ENCODE results near the gene HGS.

HGS gene

GRCh38 chr17:81702934-81703746 is 19.3 kb downstream of the HGS start, which contains the start of gene MRPL12:
Gene MRPL12 (plus strand): TSS chr17:81703367. CDS start chr17:81703502, 135 bp downstream.
- Histone ChIP-seq H3K27me3 (replicated peaks; ENCODE audit: control insufficient read depth, insufficient read depth, low read length) (no peaks in the 10 kb centered on the region), H3K36me3 (ENCODE audit: control insufficient read depth, insufficient read depth, low read length) (peaks cover 39% of the 10 kb centered on the region), H3K4me3 (replicated peaks; ENCODE audit: low read depth, low read length) (peak within 1 kb of the TSS; percentile 82)
- peak; percentile 89 for DNase-seq (ENCODE audit: extremely low read depth, insufficient read length)
- TF ChIP-seq CTCF (IDR thresholded peaks at IDR 0.05; ENCODE audit: insufficient read depth, low read length, poor library complexity, severe bottlenecking) = no peak

- no peak for TF ChIP-seq CTCF (IDR thresholded peaks at IDR 0.05; ENCODE audit: insufficient read depth, low read length, poor library complexity, severe bottlenecking)
- Histone ChIP-seq H3K27me3 (replicated peaks; ENCODE audit: control insufficient read depth, insufficient read depth, low read length) (no peaks in the 10 kb centered on the region), H3K4me3 (replicated peaks; ENCODE audit: low read depth, low read length) (peak overlapping the region; percentile 82), H3K36me3 (ENCODE audit: control insufficient read depth, insufficient read depth, low read length) (peaks cover 42% of the 10 kb centered on the region)
- no peak for DNase-seq (ENCODE audit: extremely low read depth, insufficient read length)
These were observed 20.2 kb downstream of the HGS start for GRCh38 chr17:81703747-81704654.

- TF ChIP-seq CTCF (IDR thresholded peaks at IDR 0.05; ENCODE audit: insufficient read depth, low read length, poor library complexity, severe bottlenecking) = no peak
- Histone ChIP-seq H3K4me3 (replicated peaks; ENCODE audit: low read depth, low read length) (no peak overlapping the region), H3K36me3 (ENCODE audit: control insufficient read depth, insufficient read depth, low read length) (peaks cover 39% of the 10 kb centered on the region), H3K27me3 (replicated peaks; ENCODE audit: control insufficient read depth, insufficient read depth, low read length) (no peaks in the 10 kb centered on the region)
- DNase-seq (ENCODE audit: extremely low read depth, insufficient read length) = no peak
These were observed 21.9 kb downstream of the HGS start for GRCh38 chr17:81705518-81706231.

GRCh38 chr17:81706232-81706611 is 22.4 kb downstream of the HGS start:
- no peak overlapping the region for H3K4me3 ChIP-seq (replicated peaks; ENCODE audit: low read depth, low read length)
- DNase-seq (ENCODE audit: extremely low read depth, insufficient read length) = no peak
- H3K36me3 ChIP-seq (ENCODE audit: control insufficient read depth, insufficient read depth, low read length) = peaks cover 34% of the 10 kb centered on the region
- no peak for TF ChIP-seq CTCF (IDR thresholded peaks at IDR 0.05; ENCODE audit: insufficient read depth, low read length, poor library complexity, severe bottlenecking)
- no peaks in the 10 kb centered on the region for H3K27me3 ChIP-seq (replicated peaks; ENCODE audit: control insufficient read depth, insufficient read depth, low read length)

- H3K36me3 ChIP-seq (ENCODE audit: control insufficient read depth, insufficient read depth, low read length) = peaks cover 29% of the 10 kb centered on the region
- TF ChIP-seq CTCF (IDR thresholded peaks at IDR 0.05; ENCODE audit: insufficient read depth, low read length, poor library complexity, severe bottlenecking) = no peak
- DNase-seq (ENCODE audit: extremely low read depth, insufficient read length) = peak; percentile 24
- H3K27me3 ChIP-seq (replicated peaks; ENCODE audit: control insufficient read depth, insufficient read depth, low read length) = no peaks in the 10 kb centered on the region
- H3K4me3 ChIP-seq (replicated peaks; ENCODE audit: low read depth, low read length) = no peak overlapping the region
These were observed 23.2 kb downstream of the HGS start for GRCh38 chr17:81706757-81707624.
